Panc1 (cell line): ENCODE data around the gene POLD1. TPM values are rescaled to one million over a fixed set of nuclear protein-coding genes. Genes with fewer than 3 reads are reported as not detected.

Source experiments
- ATAC-seq: fragments of 200-7000 bp; cut with Tn5 transposase; 2 replicates; pipeline ENCODE4 v1.9.1; 2020; ENCODE audit warnings: mild to moderate bottlenecking, moderate library complexity
- BruUV-seq: library from RNA; stranded (reverse); fragments of 400-500 nt; replicated peaks from 2 replicates; lab custom pipeline; 2021; lab: Mats Ljungman, UMichigan
- CTCF ChIA-PET: fragments of 300-600 bp; sonication (Branson Sonifier 250); formaldehyde crosslinking; loops from one replicate; lab custom pipeline; 2022; ENCODE audit warnings: antibody characterized with exemption; lab: Charles Lee
- POLR2A ChIA-PET: fragments of 300-600 bp; sonication (Branson Sonifier 250); formaldehyde crosslinking; loops from one replicate; lab custom pipeline; 2022; ENCODE audit warnings: antibody characterized with exemption; lab: Charles Lee
- DNase-seq: peaks from one replicate; pipeline ENCODE4 v3.0.0-alpha.2; 2010; ENCODE audit warnings: low read depth, low spot score
- H3K27ac ChIP-seq: 2 replicates; pipeline ENCODE4 v1.5.1; 2011; ENCODE audit warnings: mild to moderate bottlenecking, low read length, inconsistent platforms
- H3K27me3 ChIP-seq: fragments of 200-500 bp; sonication (Bioruptor generic); 2 replicates; pipeline ENCODE4 v1.6.0; 2014; ENCODE audit warnings: low read length, inconsistent platforms; ENCODE audit not compliant: control insufficient read depth, insufficient read depth
- H3K36me3 ChIP-seq: fragments of 200-500 bp; sonication (Bioruptor generic); 2 replicates; pipeline ENCODE4 v1.5.1; 2014; ENCODE audit warnings: inconsistent platforms, mild to moderate bottlenecking, low read length, moderate library complexity; ENCODE audit not compliant: control insufficient read depth, insufficient read depth
- H3K4me1 ChIP-seq: 2 replicates; pipeline ENCODE4 v1.5.1; 2011; ENCODE audit warnings: inconsistent platforms, mild to moderate bottlenecking, low read length, moderate library complexity; ENCODE audit not compliant: control insufficient read depth, insufficient read depth
- H3K4me3 ChIP-seq, 2 experiments: 2 replicates each; pipeline ENCODE4 v1.5.1; 2011 to 2012; ENCODE audit warnings: low read depth in 2 of 2, low read length in 2 of 2, mild to moderate bottlenecking in 2 of 2, inconsistent platforms in 1 of 2, moderate library complexity in 1 of 2
- H3K9me3 ChIP-seq: fragments of 200-500 bp; sonication (Bioruptor generic); 2 replicates; pipeline ENCODE4 v1.5.1; 2014; ENCODE audit warnings: low read depth, mild to moderate bottlenecking, inconsistent platforms, low read length, moderate library complexity; ENCODE audit not compliant: control insufficient read depth, insufficient read depth
- CTCF ChIP-seq: fragments of 450-650 bp; IDR thresholded peaks from 2 replicates; pipeline ENCODE4 v1.5.1; 2017; ENCODE audit warnings: mild to moderate bottlenecking
- POLR2AphosphoS5 ChIP-seq: IDR thresholded peaks from 2 replicates; pipeline ENCODE4 v1.6.1; 2012; ENCODE audit warnings: mild to moderate bottlenecking, low read depth, low read length, moderate library complexity
- SIN3A ChIP-seq: IDR thresholded peaks from 2 replicates; pipeline ENCODE4 v1.6.1; 2012; ENCODE audit warnings: low read depth, mild to moderate bottlenecking, low read length, moderate library complexity, borderline replicate concordance; ENCODE audit not compliant: insufficient read depth
- TCF7L2 ChIP-seq: IDR thresholded peaks from 2 replicates; pipeline ENCODE4 v1.6.1; 2011; ENCODE audit warnings: mild to moderate bottlenecking, low read depth, low read length, inconsistent platforms
- in situ Hi-C: cut with HindIII; loops from 2 replicates; pipeline ENCODE4 v1.10.0; 2016; ENCODE audit warnings: low sequenced_read_pairs, low pct_unique_long_range_greater_than_20kb
- intact Hi-C: fragments of 100-400 bp; cut with micrococcal nuclease; formaldehyde crosslinking; loops from one replicate; pipeline ENCODE4 v1.10.0; 2022; ENCODE audit not compliant: unreplicated experiment
- total RNA-seq: library from RNA; stranded (reverse); gene quantifications from one replicate; pipeline ENCODE4 v1.2.1, GENCODE V29; 2021; ENCODE audit not compliant: unreplicated experiment
- TF ChIP-seq, protein P1 (sequence below), 2 experiments: IDR thresholded peaks; 2 replicates each; pipeline ENCODE4 v1.6.1; 2011 to 2012; ENCODE audit warnings: low read depth in 2 of 2, control low read depth in 1 of 2, low read length in 1 of 2, mild to moderate bottlenecking in 1 of 2, moderate library complexity in 1 of 2; ENCODE audit not compliant: insufficient read depth in 1 of 2

Gene POLD1
- total RNA-seq, 1 experiment from 2014 or later = 71.7 TPM

DNA sequence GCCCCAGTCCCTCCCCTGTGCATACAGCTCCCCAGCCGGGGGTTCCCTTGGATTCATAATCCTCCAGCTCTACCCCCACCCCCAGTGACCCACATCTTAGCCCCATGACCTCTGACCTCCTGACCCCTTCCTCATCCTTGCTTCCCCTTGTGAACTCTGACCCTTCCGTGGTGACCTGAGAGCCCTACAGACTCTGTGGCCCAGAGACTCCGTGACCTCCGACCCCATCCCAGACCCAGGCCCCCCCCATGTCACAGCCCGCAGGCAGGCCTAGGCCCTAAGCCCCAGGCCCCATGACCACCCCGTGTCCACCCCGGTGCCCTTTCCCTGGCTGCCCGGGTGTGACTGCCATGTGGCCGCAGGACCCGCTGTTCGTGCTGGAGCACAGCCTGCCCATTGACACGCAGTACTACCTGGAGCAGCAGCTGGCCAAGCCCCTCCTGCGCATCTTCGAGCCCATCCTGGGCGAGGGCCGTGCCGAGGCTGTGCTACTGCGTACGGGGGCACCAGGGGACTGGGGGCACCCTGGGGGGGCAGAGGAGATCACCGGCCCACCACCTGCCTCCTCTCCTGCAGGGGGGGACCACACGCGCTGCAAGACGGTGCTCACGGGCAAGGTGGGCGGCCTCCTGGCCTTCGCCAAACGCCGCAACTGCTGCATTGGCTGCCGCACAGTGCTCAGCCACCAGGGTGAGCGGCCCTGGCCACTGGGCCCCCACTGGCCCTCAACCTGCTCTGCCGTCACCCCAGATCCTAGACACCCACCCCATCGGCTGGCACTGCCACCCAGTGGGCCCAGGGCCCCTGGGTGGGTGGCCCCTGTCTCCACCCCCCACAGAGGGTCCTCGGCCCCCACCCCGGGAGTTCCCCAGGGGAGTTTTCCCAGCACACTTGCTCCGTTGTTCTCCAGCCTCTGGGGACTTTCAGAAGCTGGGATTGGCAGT is 32.2 kb downstream of the POLD1 start:
- Histone ChIP-seq H3K36me3 (no peaks in the 10 kb centered on the region), H3K27me3 (no peaks in the 10 kb centered on the region), H3K9me3 (no peaks in the 10 kb centered on the region), H3K4me3 (no peak overlapping the region), H3K27ac (no peak overlapping the region), H3K4me1 (no peaks in the 10 kb centered on the region)
- TF ChIP-seq POLR2AphosphoS5 = no peak
- BruUV-seq = no TSS peak
- ChIA-PET POLR2A (interaction anchor here (0.6 kb wide), 1 partner anchor 393 kb away, joined by 11 read pairs; no protein-coding TSS in a partner anchor), CTCF (interaction anchor here (0.6 kb wide), 1 partner anchor 47 kb away, joined by 3 read pairs; no protein-coding TSS in a partner anchor)
- ATAC-seq = peak; percentile 36
- in situ Hi-C loops (no loop called here), intact Hi-C loops (no loop called here)
- no peak for DNase-seq

DNA sequence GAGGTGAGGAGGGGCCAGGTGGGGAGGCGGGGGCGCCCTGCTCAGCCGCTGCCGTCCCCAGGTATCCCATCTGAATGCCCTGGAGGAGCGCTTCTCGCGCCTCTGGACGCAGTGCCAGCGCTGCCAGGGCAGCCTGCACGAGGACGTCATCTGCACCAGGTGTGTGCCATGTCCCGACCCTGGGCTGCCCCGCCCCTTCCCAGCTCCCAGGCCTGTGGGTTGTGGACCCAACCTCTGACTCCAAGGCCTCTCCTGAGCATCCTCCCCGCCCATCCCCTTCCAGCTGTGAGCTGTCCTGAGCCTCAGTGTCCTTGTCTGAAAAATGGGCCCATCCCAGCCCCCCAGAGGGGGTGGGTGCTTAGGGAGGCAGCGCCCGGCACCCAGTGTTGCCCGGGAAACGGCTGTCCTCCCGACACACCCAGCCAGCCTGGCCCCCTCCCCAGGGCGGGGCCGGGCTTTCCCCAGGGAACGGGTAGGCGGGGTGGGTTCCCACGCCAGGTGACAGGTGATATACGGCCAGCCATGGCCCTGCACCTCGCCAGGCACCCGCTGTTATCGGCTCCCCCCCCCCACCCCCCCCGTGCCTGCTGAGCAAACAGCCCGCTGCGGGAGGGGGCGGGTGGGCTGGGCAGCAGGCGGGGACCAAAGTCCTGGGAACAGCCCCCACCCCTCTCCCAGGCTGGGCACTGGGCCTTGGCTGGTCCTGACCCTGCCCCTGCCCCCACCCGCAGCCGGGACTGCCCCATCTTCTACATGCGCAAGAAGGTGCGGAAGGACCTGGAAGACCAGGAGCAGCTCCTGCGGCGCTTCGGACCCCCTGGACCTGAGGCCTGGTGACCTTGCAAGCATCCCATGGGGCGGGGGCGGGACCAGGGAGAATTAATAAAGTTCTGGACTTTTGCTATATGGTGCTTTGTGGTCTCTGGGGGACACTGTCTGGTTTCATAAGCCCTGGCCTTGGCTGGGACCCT is 33.2 kb downstream of the POLD1 start:
- no TSS peak for BruUV-seq
- no peak overlapping the region for H3K4me3 ChIP-seq
- TF ChIP-seq TCF7L2 (no peak), POLR2AphosphoS5 (no peak; the same call in 1 of the 2 replicates), CTCF (no peak), SIN3A (no peak)
- TF ChIP-seq, protein P1, sequence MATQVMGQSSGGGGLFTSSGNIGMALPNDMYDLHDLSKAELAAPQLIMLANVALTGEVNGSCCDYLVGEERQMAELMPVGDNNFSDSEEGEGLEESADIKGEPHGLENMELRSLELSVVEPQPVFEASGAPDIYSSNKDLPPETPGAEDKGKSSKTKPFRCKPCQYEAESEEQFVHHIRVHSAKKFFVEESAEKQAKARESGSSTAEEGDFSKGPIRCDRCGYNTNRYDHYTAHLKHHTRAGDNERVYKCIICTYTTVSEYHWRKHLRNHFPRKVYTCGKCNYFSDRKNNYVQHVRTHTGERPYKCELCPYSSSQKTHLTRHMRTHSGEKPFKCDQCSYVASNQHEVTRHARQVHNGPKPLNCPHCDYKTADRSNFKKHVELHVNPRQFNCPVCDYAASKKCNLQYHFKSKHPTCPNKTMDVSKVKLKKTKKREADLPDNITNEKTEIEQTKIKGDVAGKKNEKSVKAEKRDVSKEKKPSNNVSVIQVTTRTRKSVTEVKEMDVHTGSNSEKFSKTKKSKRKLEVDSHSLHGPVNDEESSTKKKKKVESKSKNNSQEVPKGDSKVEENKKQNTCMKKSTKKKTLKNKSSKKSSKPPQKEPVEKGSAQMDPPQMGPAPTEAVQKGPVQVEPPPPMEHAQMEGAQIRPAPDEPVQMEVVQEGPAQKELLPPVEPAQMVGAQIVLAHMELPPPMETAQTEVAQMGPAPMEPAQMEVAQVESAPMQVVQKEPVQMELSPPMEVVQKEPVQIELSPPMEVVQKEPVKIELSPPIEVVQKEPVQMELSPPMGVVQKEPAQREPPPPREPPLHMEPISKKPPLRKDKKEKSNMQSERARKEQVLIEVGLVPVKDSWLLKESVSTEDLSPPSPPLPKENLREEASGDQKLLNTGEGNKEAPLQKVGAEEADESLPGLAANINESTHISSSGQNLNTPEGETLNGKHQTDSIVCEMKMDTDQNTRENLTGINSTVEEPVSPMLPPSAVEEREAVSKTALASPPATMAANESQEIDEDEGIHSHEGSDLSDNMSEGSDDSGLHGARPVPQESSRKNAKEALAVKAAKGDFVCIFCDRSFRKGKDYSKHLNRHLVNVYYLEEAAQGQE (IDR thresholded peaks at IDR 0.05; ENCODE audit: insufficient read depth in 1 of 2, low read depth in 2 of 2, low read length in 1 of 2) = no peak
- peak; percentile 37 for ATAC-seq
- ChIA-PET POLR2A (interaction anchor here (0.6 kb wide), 1 partner anchor 394 kb away, joined by 11 read pairs; no protein-coding TSS in a partner anchor), CTCF (interaction anchor here (0.5 kb wide), 1 partner anchor 28 kb away, joined by 5 read pairs; no protein-coding TSS in a partner anchor)
- no peak for DNase-seq
- in situ Hi-C loops (no loop called here), intact Hi-C loops (no loop called here)
- no peaks in the 10 kb centered on the region for H3K36me3 ChIP-seq
- no peaks in the 10 kb centered on the region for H3K27me3 ChIP-seq
- H3K27ac ChIP-seq = no peak overlapping the region
- H3K4me1 ChIP-seq = no peaks in the 10 kb centered on the region
- H3K9me3 ChIP-seq = no peaks in the 10 kb centered on the region
